Natural killer cell treated with Interleukin-12 subunit alpha and Interleukin-12 subunit beta and Interleukin-15 and Interleukin-18, amount 100 ng/mL, for 72 hours (primary cell): Measurements from ENCODE around the gene ITGB5. TPM values are rescaled to one million over a fixed set of nuclear protein-coding genes. Genes with fewer than 3 reads are reported as not detected.

ENCODE experiments used
- ATAC-seq, 2 donors: fragments of 150-1000 bp; cut with Tn5 transposase in 1 of 2; sonication (Bioruptor Pico), chemical (Tn5 transposase) in 1 of 2; 2 replicates each; pipeline ENCODE4 v1.10.0; 2021
- DNase-seq: peaks from one replicate; pipeline ENCODE4 v3.0.0; 2022; ENCODE audit warnings: low spot score
- H3K27ac Mint-ChIP-seq, 2 donors: 1 replicate in 1 of 2; 2 replicates in 1 of 2; pipeline ENCODE4 v1.8.0; 2022; ENCODE audit warnings: mixed read lengths in 2 of 2, mild to moderate bottlenecking in 1 of 2, moderate library complexity in 1 of 2
- H3K27me3 Mint-ChIP-seq, 2 donors: 1 replicate in 1 of 2; 2 replicates in 1 of 2; pipeline ENCODE4 v1.8.0; 2022; ENCODE audit warnings: mixed read lengths in 2 of 2
- H3K36me3 Mint-ChIP-seq: one replicate; pipeline ENCODE4 v1.8.0; 2022; ENCODE audit warnings: mixed read lengths
- H3K4me1 Mint-ChIP-seq, 2 donors: 1 replicate in 1 of 2; 2 replicates in 1 of 2; pipeline ENCODE4 v1.8.0; 2022; ENCODE audit warnings: low read depth in 2 of 2, mixed read lengths in 2 of 2, mild to moderate bottlenecking in 1 of 2
- H3K4me3 Mint-ChIP-seq: one replicate; pipeline ENCODE4 v1.8.0; 2022; ENCODE audit warnings: mixed read lengths
- H3K9me3 Mint-ChIP-seq: 2 replicates; pipeline ENCODE4 v1.8.0; 2022; ENCODE audit warnings: mixed read lengths
- total RNA-seq, 2 donors: library from RNA; stranded (reverse); gene quantifications; one replicate each; pipeline ENCODE4 v1.2.3, GENCODE V29; 2022

ITGB5 gene
- total RNA-seq, 2 donors from 2014 or later: 0.17 TPM; not detected in 1

GRCh38 chr3:124773351-124774326, 113.5 kb downstream of the ITGB5 start:
- Mint-ChIP-seq H3K9me3 (no peaks in the 10 kb centered on the region), H3K4me3 (no peak overlapping the region), H3K27ac (no peak overlapping the region), H3K27me3 (peaks cover 7 to 27% of the 10 kb centered on the region in 2 donors), H3K4me1 (no peaks in the 10 kb centered on the region), H3K36me3 (no peaks in the 10 kb centered on the region)
- no peak for ATAC-seq
- no peak for DNase-seq

- Mint-ChIP-seq H3K36me3 (no peaks in the 10 kb centered on the region), H3K27me3 (peaks cover 7 to 26% of the 10 kb centered on the region in 2 donors), H3K9me3 (no peaks in the 10 kb centered on the region), H3K4me1 (no peaks in the 10 kb centered on the region), H3K27ac (no peak overlapping the region), H3K4me3 (no peak overlapping the region)
- no peak for ATAC-seq
- DNase-seq: no peak
Observed at GRCh38 chr3:124772081-124772831, 114.9 kb downstream of the ITGB5 start.

- Mint-ChIP-seq H3K27ac (no peak overlapping the region), H3K36me3 (no peaks in the 10 kb centered on the region), H3K27me3 (peaks cover 9 to 24% of the 10 kb centered on the region in 2 donors), H3K4me1 (no peaks in the 10 kb centered on the region), H3K9me3 (no peaks in the 10 kb centered on the region), H3K4me3 (no peak overlapping the region)
- DNase-seq (no peak), ATAC-seq (no peak)
Observed at GRCh38 chr3:124771083-124771445, 116.1 kb downstream of the ITGB5 start.

GRCh38 chr3:124770336-124771082, 116.7 kb downstream of the ITGB5 start:
- Mint-ChIP-seq H3K27me3 (peaks cover 9 to 24% of the 10 kb centered on the region in 2 donors), H3K36me3 (no peaks in the 10 kb centered on the region), H3K4me3 (no peak overlapping the region), H3K27ac (no peak overlapping the region), H3K9me3 (no peaks in the 10 kb centered on the region), H3K4me1 (no peaks in the 10 kb centered on the region)
- DNase-seq: no peak
- no peak for ATAC-seq

GRCh38 chr3:124769462-124769861, 117.7 kb downstream of the ITGB5 start:
- Mint-ChIP-seq H3K27me3 (peaks cover 9 to 17% of the 10 kb centered on the region in 2 donors), H3K4me3 (no peak overlapping the region), H3K4me1 (no peaks in the 10 kb centered on the region), H3K27ac (no peak overlapping the region), H3K36me3 (no peaks in the 10 kb centered on the region), H3K9me3 (no peaks in the 10 kb centered on the region)
- ATAC-seq (no peak), DNase-seq (no peak)

GRCh38 chr3:124768812-124769211, 118.4 kb downstream of the ITGB5 start:
- H3K27ac Mint-ChIP-seq: no peak overlapping the region
- H3K4me1 Mint-ChIP-seq: no peaks in the 10 kb centered on the region
- H3K9me3 Mint-ChIP-seq: no peaks in the 10 kb centered on the region
- no peaks in the 10 kb centered on the region for H3K36me3 Mint-ChIP-seq
- DNase-seq (no peak), ATAC-seq (no peak)
- peaks cover 9 to 17% of the 10 kb centered on the region in 2 donors for H3K27me3 Mint-ChIP-seq
- no peak overlapping the region for H3K4me3 Mint-ChIP-seq

GRCh38 chr3:124767691-124768090, 119.5 kb downstream of the ITGB5 start:
- H3K27me3 Mint-ChIP-seq: peaks cover 9 to 17% of the 10 kb centered on the region in 2 donors
- DNase-seq (no peak), ATAC-seq (no peak)
- no peaks in the 10 kb centered on the region for H3K9me3 Mint-ChIP-seq
- H3K36me3 Mint-ChIP-seq: no peaks in the 10 kb centered on the region
- no peak overlapping the region for H3K4me3 Mint-ChIP-seq
- H3K27ac Mint-ChIP-seq: no peak overlapping the region
- H3K4me1 Mint-ChIP-seq: no peaks in the 10 kb centered on the region

GRCh38 chr3:124767264-124767663, 119.9 kb downstream of the ITGB5 start:
- H3K27ac Mint-ChIP-seq: no peak overlapping the region
- no peaks in the 10 kb centered on the region for H3K36me3 Mint-ChIP-seq
- ATAC-seq (no peak), DNase-seq (no peak)
- H3K4me1 Mint-ChIP-seq: no peaks in the 10 kb centered on the region
- H3K4me3 Mint-ChIP-seq: no peak overlapping the region
- peaks cover 6 to 14% of the 10 kb centered on the region in 2 donors for H3K27me3 Mint-ChIP-seq
- H3K9me3 Mint-ChIP-seq: no peaks in the 10 kb centered on the region

GRCh38 chr3:124766113-124767095, 120.8 kb downstream of the ITGB5 start:
- no peak overlapping the region for H3K27ac Mint-ChIP-seq
- DNase-seq (no peak), ATAC-seq (no peak)
- no peaks in the 10 kb centered on the region for H3K36me3 Mint-ChIP-seq
- H3K4me1 Mint-ChIP-seq: peaks cover 0 to under 1% of the 10 kb centered on the region in 2 donors
- H3K9me3 Mint-ChIP-seq: no peaks in the 10 kb centered on the region
- H3K4me3 Mint-ChIP-seq: no peak overlapping the region
- H3K27me3 Mint-ChIP-seq: peaks cover 2 to 8% of the 10 kb centered on the region in 2 donors

GRCh38 chr3:124765197-124765840, 121.8 kb downstream of the ITGB5 start:
- Mint-ChIP-seq H3K4me3 (no peak overlapping the region), H3K27me3 (peaks cover 2 to 8% of the 10 kb centered on the region in 2 donors), H3K36me3 (no peaks in the 10 kb centered on the region), H3K4me1 (peaks cover 0 to 3% of the 10 kb centered on the region in 2 donors), H3K9me3 (no peaks in the 10 kb centered on the region), H3K27ac (no peak overlapping the region)
- DNase-seq: no peak
- ATAC-seq: no peak

GRCh38 chr3:124764746-124765145, 122.4 kb downstream of the ITGB5 start:
- H3K9me3 Mint-ChIP-seq: no peaks in the 10 kb centered on the region
- peaks cover 0 to 3% of the 10 kb centered on the region in 2 donors for H3K4me1 Mint-ChIP-seq
- H3K27me3 Mint-ChIP-seq: peaks cover 2 to 8% of the 10 kb centered on the region in 2 donors
- H3K4me3 Mint-ChIP-seq: no peak overlapping the region
- H3K36me3 Mint-ChIP-seq: no peaks in the 10 kb centered on the region
- DNase-seq (no peak), ATAC-seq (no peak)
- no peak overlapping the region for H3K27ac Mint-ChIP-seq

GRCh38 chr3:124763644-124764358, 123.4 kb downstream of the ITGB5 start:
- H3K4me3 Mint-ChIP-seq: no peak overlapping the region
- DNase-seq (no peak), ATAC-seq (no peak)
- H3K4me1 Mint-ChIP-seq: peaks cover 0 to 3% of the 10 kb centered on the region in 2 donors
- no peaks in the 10 kb centered on the region for H3K36me3 Mint-ChIP-seq
- no peaks in the 10 kb centered on the region for H3K9me3 Mint-ChIP-seq
- peaks cover 2 to 13% of the 10 kb centered on the region in 2 donors for H3K27me3 Mint-ChIP-seq
- no peak overlapping the region for H3K27ac Mint-ChIP-seq
